GM13977 (cell line): ENCODE results near the gene GLB1L3.

Source experiments
- DNase-seq: peaks from one replicate; pipeline ENCODE4 v3.0.0; 2012; ENCODE audit warnings: low spot score
- CTCF ChIP-seq: IDR thresholded peaks from 2 replicates; pipeline ENCODE4 v1.5.1; 2012; ENCODE audit warnings: mild to moderate bottlenecking, control low read depth; ENCODE audit not compliant: insufficient read depth; ENCODE audit errors: extremely low read depth, missing control alignments
- in situ Hi-C: fragments of 300-500 bp; cut with MboI; formaldehyde crosslinking; loops from one replicate; pipeline ENCODE4 v1.12.0; 2022; ENCODE audit warnings: low sequenced_read_pairs, low pct_unique_long_range_greater_than_20kb, mixed read lengths, inconsistent platforms; ENCODE audit not compliant: unreplicated experiment

The GLB1L3 gene

GRCh38 chr11:134288486-134288885 lies 12.3 kb downstream of the GLB1L3 start:
- DNase-seq, result no peak
- in situ Hi-C loops, result no loop called here
- no peak for TF ChIP-seq CTCF

GRCh38 chr11:134289167-134289566 lies 13.0 kb downstream of the GLB1L3 start:
- no peak for TF ChIP-seq CTCF
- in situ Hi-C loops, result no loop called here
- DNase-seq, result no peak

- TF ChIP-seq CTCF, result no peak
- in situ Hi-C loops, result no loop called here
- DNase-seq, result no peak
Measured at GRCh38 chr11:134289789-134290188, 13.6 kb downstream of the GLB1L3 start.

GRCh38 chr11:134290646-134291045 lies 14.5 kb downstream of the GLB1L3 start:
- no peak for TF ChIP-seq CTCF
- DNase-seq, result no peak
- in situ Hi-C loops, result no loop called here

- no peak for DNase-seq
- in situ Hi-C loops, result no loop called here
- no peak for TF ChIP-seq CTCF
Measured at GRCh38 chr11:134291196-134291595, 15.0 kb downstream of the GLB1L3 start.

GRCh38 chr11:134292661-134293060 lies 16.5 kb downstream of the GLB1L3 start:
- no peak for DNase-seq
- no peak for TF ChIP-seq CTCF
- in situ Hi-C loops, result no loop called here
